Measurements from ENCODE around the gene SLC24A3. TPM values are rescaled to one million over a fixed set of nuclear protein-coding genes. Genes with fewer than 3 reads are reported as not detected.

Gene SLC24A3
- total and polyA plus RNA-seq, 2 donors = 12.6 to 20.5 TPM

GRCh38 chr20:19564261-19564660, 351.8 kb downstream of the SLC24A3 start:
- H3K4me1 ChIP-seq (ENCODE audit: insufficient read depth) = no peaks in the 10 kb centered on the region
- 94% methylated on average over 3 of the region's 3 CpGs for WGBS
- H3K4me3 ChIP-seq (ENCODE audit: low read depth, low read length) = no peak overlapping the region
- DNase-seq (ENCODE audit: extremely low spot score) = no peak
- H3K27ac ChIP-seq (ENCODE audit: low read depth) = no peak overlapping the region
- no peaks in the 10 kb centered on the region for H3K36me3 ChIP-seq (ENCODE audit: insufficient read depth)

- H3K4me1 ChIP-seq (ENCODE audit: insufficient read depth) = no peaks in the 10 kb centered on the region
- no peak overlapping the region for H3K27ac ChIP-seq (ENCODE audit: low read depth)
- no peaks in the 10 kb centered on the region for H3K36me3 ChIP-seq (ENCODE audit: insufficient read depth)
- WGBS = 87% methylated on average over 2 of the region's 2 CpGs
- no peak overlapping the region for H3K4me3 ChIP-seq (ENCODE audit: low read depth, low read length)
- no peak for DNase-seq (ENCODE audit: extremely low spot score)
Observed at GRCh38 chr20:19565736-19566135, 353.3 kb downstream of the SLC24A3 start.

GRCh38 chr20:19566226-19566945, 353.9 kb downstream of the SLC24A3 start:
- 76% methylated on average over 3 of the region's 3 CpGs for WGBS
- H3K4me1 ChIP-seq (ENCODE audit: insufficient read depth) = no peaks in the 10 kb centered on the region
- DNase-seq (ENCODE audit: extremely low spot score) = no peak
- no peaks in the 10 kb centered on the region for H3K36me3 ChIP-seq (ENCODE audit: insufficient read depth)
- no peak overlapping the region for H3K27ac ChIP-seq (ENCODE audit: low read depth)
- no peak overlapping the region for H3K4me3 ChIP-seq (ENCODE audit: low read depth, low read length)

- Histone ChIP-seq H3K27ac (ENCODE audit: low read depth) (no peak overlapping the region), H3K4me3 (ENCODE audit: low read depth, low read length) (no peak overlapping the region), H3K36me3 (ENCODE audit: insufficient read depth) (no peaks in the 10 kb centered on the region), H3K4me1 (ENCODE audit: insufficient read depth) (no peaks in the 10 kb centered on the region)
- no peak for DNase-seq (ENCODE audit: extremely low spot score)
- WGBS = 95% methylated on average over 2 of the region's 2 CpGs
Observed at GRCh38 chr20:19568128-19568527, 355.7 kb downstream of the SLC24A3 start.

GRCh38 chr20:19571996-19572395, 359.6 kb downstream of the SLC24A3 start:
- 95% methylated on average over 2 of the region's 2 CpGs for whole genome bisulfite sequencing
- no peak overlapping the region for H3K27ac ChIP-seq (ENCODE audit: low read depth)
- H3K4me1 ChIP-seq (ENCODE audit: insufficient read depth) = no peaks in the 10 kb centered on the region
- DNase-seq (ENCODE audit: extremely low spot score) = no peak
- H3K4me3 ChIP-seq (ENCODE audit: low read depth, low read length) = no peak overlapping the region
- H3K36me3 ChIP-seq (ENCODE audit: insufficient read depth) = no peaks in the 10 kb centered on the region

- Histone ChIP-seq H3K36me3 (ENCODE audit: insufficient read depth) (no peaks in the 10 kb centered on the region), H3K4me3 (ENCODE audit: low read depth, low read length) (no peak overlapping the region), H3K27ac (ENCODE audit: low read depth) (no peak overlapping the region), H3K4me1 (ENCODE audit: insufficient read depth) (no peaks in the 10 kb centered on the region)
- DNase-seq (ENCODE audit: extremely low spot score) = no peak
- WGBS = 90% methylated on average over 3 of the region's 3 CpGs
Observed at GRCh38 chr20:19577692-19578091, 365.2 kb downstream of the SLC24A3 start.

GRCh38 chr20:19582782-19583181, 370.3 kb downstream of the SLC24A3 start:
- Histone ChIP-seq H3K4me1 (ENCODE audit: insufficient read depth) (no peaks in the 10 kb centered on the region), H3K36me3 (ENCODE audit: insufficient read depth) (no peaks in the 10 kb centered on the region), H3K27ac (ENCODE audit: low read depth) (no peak overlapping the region), H3K4me3 (ENCODE audit: low read depth, low read length) (no peak overlapping the region)
- WGBS = 89% methylated on average over 7 of the region's 7 CpGs
- DNase-seq (ENCODE audit: extremely low spot score) = no peak

- no peak for DNase-seq (ENCODE audit: extremely low spot score)
- Histone ChIP-seq H3K36me3 (ENCODE audit: insufficient read depth) (no peaks in the 10 kb centered on the region), H3K4me1 (ENCODE audit: insufficient read depth) (no peaks in the 10 kb centered on the region), H3K27ac (ENCODE audit: low read depth) (no peak overlapping the region), H3K4me3 (ENCODE audit: low read depth, low read length) (no peak overlapping the region)
- WGBS = 74% methylated on average over 12 of the region's 12 CpGs
Observed at GRCh38 chr20:19583532-19584175, 371.2 kb downstream of the SLC24A3 start.

GRCh38 chr20:19588241-19588640, 375.8 kb downstream of the SLC24A3 start:
- 93% methylated on average over 4 of the region's 4 CpGs for WGBS
- no peaks in the 10 kb centered on the region for H3K36me3 ChIP-seq (ENCODE audit: insufficient read depth)
- no peak overlapping the region for H3K27ac ChIP-seq (ENCODE audit: low read depth)
- no peak for DNase-seq (ENCODE audit: extremely low spot score)
- H3K4me1 ChIP-seq (ENCODE audit: insufficient read depth) = no peaks in the 10 kb centered on the region
- no peak overlapping the region for H3K4me3 ChIP-seq (ENCODE audit: low read depth, low read length)

GRCh38 chr20:19588732-19589131, 376.3 kb downstream of the SLC24A3 start:
- Histone ChIP-seq H3K27ac (ENCODE audit: low read depth) (no peak overlapping the region), H3K36me3 (ENCODE audit: insufficient read depth) (no peaks in the 10 kb centered on the region), H3K4me1 (ENCODE audit: insufficient read depth) (no peaks in the 10 kb centered on the region), H3K4me3 (ENCODE audit: low read depth, low read length) (no peak overlapping the region)
- no peak for DNase-seq (ENCODE audit: extremely low spot score)
- WGBS = 36% methylated on average over 5 of the region's 5 CpGs

- Histone ChIP-seq H3K4me3 (ENCODE audit: low read depth, low read length) (no peak overlapping the region), H3K27ac (ENCODE audit: low read depth) (no peak overlapping the region), H3K36me3 (ENCODE audit: insufficient read depth) (no peaks in the 10 kb centered on the region), H3K4me1 (ENCODE audit: insufficient read depth) (no peaks in the 10 kb centered on the region)
- DNase-seq (ENCODE audit: extremely low spot score) = no peak
- 75% methylated on average over 5 of the region's 5 CpGs for WGBS
Observed at GRCh38 chr20:19589787-19590362, 377.4 kb downstream of the SLC24A3 start.

GRCh38 chr20:19590382-19590781, 377.9 kb downstream of the SLC24A3 start:
- Histone ChIP-seq H3K4me3 (ENCODE audit: low read depth, low read length) (no peak overlapping the region), H3K36me3 (ENCODE audit: insufficient read depth) (no peaks in the 10 kb centered on the region), H3K27ac (ENCODE audit: low read depth) (no peak overlapping the region), H3K4me1 (ENCODE audit: insufficient read depth) (no peaks in the 10 kb centered on the region)
- 94% methylated on average over 3 of the region's 3 CpGs for WGBS
- DNase-seq (ENCODE audit: extremely low spot score) = no peak

- no peak overlapping the region for H3K4me3 ChIP-seq (ENCODE audit: low read depth, low read length)
- no peak overlapping the region for H3K27ac ChIP-seq (ENCODE audit: low read depth)
- 95% methylated on average over 7 of the region's 7 CpGs for WGBS
- DNase-seq (ENCODE audit: extremely low spot score) = no peak
- no peaks in the 10 kb centered on the region for H3K4me1 ChIP-seq (ENCODE audit: insufficient read depth)
- no peaks in the 10 kb centered on the region for H3K36me3 ChIP-seq (ENCODE audit: insufficient read depth)
Observed at GRCh38 chr20:19593762-19594161, 381.3 kb downstream of the SLC24A3 start.

GRCh38 chr20:19594896-19595295, 382.5 kb downstream of the SLC24A3 start:
- WGBS = 91% methylated on average over 4 of the region's 4 CpGs
- Histone ChIP-seq H3K27ac (ENCODE audit: low read depth) (no peak overlapping the region), H3K4me3 (ENCODE audit: low read depth, low read length) (no peak overlapping the region), H3K4me1 (ENCODE audit: insufficient read depth) (no peaks in the 10 kb centered on the region), H3K36me3 (ENCODE audit: insufficient read depth) (no peaks in the 10 kb centered on the region)
- no peak for DNase-seq (ENCODE audit: extremely low spot score)

Data from urinary bladder (tissue), 4 donors.